AG09319 (cell line): ENCODE data around the gene CCL17.
"Not testable (repeated sequence)": the region's sequence is repeated elsewhere in the genome, so short reads cannot be mapped to it uniquely, and the experiment has no call there.

ENCODE experiments used
- DNase-seq: peaks from one replicate; pipeline ENCODE4 v3.0.0-alpha.2; 2010; ENCODE audit warnings: low read depth; ENCODE audit errors: extremely low read depth
- TF ChIP-seq, protein P1 (sequence below): IDR thresholded peaks from 2 replicates; pipeline ENCODE4 v1.5.1; 2011; ENCODE audit warnings: low read depth, mild to moderate bottlenecking, inconsistent platforms, low read length, moderate library complexity

The CCL17 gene

DNA sequence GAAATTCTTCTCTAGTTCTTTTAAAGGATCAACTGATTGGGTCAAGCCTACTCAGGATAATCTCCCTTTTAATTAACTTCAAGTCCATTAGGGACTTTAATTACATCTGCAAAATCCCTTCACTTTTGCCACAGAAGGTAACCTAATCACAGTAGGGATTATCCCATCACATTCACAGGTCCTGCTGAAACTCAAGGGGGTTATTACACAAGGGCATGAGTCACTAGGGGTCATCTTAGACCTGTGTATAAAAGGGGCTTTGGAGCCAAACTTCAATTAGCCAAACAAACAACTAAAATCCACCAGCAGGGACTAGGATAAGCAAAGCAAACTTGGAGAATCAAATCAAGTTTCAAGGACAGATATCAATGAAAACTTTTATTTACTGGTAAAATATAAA lies 23.3 kb downstream of the CCL17 start:
- no peak for DNase-seq
- TF ChIP-seq, protein P1, sequence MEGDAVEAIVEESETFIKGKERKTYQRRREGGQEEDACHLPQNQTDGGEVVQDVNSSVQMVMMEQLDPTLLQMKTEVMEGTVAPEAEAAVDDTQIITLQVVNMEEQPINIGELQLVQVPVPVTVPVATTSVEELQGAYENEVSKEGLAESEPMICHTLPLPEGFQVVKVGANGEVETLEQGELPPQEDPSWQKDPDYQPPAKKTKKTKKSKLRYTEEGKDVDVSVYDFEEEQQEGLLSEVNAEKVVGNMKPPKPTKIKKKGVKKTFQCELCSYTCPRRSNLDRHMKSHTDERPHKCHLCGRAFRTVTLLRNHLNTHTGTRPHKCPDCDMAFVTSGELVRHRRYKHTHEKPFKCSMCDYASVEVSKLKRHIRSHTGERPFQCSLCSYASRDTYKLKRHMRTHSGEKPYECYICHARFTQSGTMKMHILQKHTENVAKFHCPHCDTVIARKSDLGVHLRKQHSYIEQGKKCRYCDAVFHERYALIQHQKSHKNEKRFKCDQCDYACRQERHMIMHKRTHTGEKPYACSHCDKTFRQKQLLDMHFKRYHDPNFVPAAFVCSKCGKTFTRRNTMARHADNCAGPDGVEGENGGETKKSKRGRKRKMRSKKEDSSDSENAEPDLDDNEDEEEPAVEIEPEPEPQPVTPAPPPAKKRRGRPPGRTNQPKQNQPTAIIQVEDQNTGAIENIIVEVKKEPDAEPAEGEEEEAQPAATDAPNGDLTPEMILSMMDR: no peak

DNA sequence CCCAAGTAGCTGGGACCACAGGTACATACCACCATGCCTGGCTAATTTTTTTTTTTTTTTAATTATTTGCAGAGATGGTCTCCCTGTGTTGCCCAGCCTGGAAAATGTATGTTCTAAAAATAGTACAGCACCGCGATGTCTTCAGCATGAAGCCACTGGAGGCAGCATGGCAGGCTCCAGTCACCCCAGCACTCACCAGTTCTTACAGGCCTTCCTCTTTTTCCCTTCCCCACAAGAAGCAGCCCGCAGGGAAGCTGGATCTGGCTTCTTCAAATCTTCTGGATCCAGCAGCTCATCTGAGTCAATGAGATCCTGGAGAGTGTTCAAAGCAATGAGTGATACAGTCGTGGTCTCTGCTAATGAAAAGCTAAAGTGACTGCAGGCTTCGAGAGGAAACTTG lies 26.4 kb downstream of the CCL17 start:
- DNase-seq: no peak
- TF ChIP-seq, protein P1: no peak

DNA sequence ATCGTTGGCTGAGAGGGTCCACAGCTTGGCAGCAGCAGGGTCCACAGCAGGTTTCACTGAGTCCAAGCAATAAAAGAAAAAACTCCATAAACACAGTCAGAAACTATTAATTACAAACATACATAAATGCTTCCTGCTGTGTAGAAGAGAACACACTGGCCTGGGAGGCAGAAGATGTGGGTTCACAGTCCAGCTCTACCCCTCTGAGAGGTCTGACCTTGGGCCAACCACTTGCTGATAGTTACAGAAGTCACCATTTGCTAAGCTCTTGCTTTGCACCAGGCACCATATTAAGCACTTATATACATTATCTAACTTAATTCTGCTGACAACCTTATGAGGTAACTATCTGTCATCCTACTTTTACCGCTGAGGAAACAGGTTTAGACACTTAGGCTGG lies 27.9 kb downstream of the CCL17 start:
- TF ChIP-seq, protein P1: no peak
- DNase-seq: no peak

DNA sequence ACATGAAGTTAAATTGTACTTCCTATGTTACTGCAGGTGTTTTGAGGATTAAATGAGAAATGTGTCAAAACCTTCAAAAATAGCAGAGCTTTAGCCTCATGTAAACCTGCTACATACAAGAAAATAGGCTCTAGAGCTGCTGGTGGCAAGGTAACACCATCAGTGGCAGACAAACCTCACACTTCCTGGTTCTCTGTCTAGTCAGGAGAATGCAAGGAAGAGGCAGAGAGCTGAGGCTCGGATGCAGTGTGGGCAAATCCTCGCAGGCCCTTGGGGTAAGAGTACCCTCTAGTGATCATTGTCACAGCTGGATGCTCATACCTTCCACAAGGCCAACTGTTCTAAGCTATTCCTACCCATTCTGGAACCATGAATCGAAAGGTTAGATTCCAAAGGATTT lies 28.4 kb downstream of the CCL17 start:
- TF ChIP-seq, protein P1: no peak
- no peak for DNase-seq

DNA sequence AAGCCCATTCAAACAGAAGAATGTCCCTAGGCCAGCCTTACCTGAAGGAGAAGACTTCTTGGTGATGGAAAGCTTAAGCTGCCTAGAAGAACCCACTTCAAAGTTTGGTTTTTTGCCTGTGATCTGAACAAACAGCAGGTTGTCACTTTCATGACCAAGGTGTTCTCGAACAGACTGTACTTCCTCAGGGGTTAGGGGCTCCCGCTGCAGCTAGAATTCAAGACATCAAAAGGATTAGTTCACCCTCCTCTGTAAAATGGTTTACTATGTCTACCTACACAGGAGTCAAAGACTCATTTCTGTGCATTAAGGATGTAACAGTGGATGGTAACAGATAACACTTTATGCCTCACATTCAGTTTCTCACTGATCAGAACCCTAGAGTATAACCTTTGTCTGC lies 29.4 kb downstream of the CCL17 start:
- TF ChIP-seq, protein P1: no peak
- DNase-seq: no peak

DNA sequence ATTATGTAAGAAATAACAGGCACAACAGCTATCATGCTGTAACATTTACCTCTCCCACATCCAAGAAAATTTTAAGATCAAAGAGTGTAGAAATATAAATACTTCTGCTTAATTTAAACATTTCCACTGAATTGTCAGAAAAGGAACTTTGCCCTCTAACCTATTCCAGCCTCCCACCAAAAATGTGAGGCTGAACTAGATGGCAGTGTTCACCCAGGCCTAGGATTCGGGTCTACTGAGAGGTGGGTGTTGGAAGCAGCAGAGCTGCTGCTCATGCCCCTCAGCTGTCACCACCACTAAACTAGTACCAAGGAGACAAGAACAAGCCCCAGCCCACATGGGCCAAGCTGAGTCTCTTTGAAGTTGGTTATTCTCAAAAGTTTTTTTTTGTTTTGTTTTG lies 31.3 kb downstream of the CCL17 start:
- no peak for DNase-seq
- TF ChIP-seq, protein P1: no peak

DNA sequence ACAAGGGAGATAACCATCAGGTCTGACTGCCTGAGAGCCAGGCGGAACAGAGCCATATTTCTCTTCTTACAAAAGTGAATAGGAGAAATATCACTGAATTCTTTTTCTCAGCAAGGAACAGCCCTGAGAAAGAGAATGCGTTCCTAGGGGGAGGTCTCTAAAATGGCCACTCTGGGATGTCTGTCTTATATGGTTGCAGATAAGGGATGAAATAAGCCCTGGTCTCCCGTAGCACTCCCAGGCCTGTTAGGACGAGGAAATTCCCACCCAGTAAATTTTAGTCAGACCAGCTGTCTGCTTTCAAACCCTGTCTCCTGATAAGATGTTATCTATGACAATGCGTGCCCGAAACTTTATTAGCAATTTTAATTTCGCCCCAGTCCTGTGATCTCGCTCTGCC lies 35.4 kb downstream of the CCL17 start:
- DNase-seq: not testable (repeated sequence)

DNA sequence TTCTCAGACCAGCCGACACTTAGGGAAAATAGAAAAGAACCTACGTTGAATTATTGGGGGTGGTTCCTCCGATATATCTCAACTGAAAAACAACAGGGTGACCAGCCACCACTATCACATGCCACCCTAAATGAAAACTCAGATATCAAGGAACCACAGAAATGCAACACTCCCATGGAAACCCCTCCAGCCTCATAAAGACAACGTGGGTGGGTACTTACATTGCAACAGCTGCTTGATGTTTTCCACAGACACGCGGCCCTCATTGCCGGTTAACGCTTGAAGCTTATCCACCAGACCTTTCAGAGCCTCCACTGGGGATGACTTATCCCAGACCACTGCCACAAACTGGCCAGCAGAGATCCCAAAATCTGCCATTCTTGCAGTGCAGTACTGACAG lies 36.0 kb downstream of the CCL17 start:
- not testable (repeated sequence) for DNase-seq

DNA sequence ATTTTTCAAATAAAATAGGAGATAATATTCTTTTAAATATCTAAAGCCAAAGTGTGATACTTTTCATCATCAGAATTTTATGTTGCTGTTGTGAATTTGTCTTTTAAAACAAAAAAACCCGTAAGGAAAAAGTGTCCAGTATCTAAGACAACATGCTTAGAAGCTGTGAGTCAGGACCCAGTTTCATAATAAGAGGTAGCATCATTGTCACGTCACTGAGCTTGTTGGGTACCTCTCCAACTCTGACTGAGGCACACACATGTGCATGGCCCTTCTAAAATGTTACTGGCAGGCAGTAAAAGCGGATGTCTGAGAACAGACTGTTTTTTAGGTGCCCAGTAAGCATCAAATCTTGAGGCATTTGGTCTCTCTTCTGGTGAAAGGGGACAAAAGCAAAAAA lies 40.1 kb downstream of the CCL17 start:
- TF ChIP-seq, protein P1: no peak
- DNase-seq: no peak
